ENCODE data around the gene PCDHGC5. TPM values are rescaled to one million over a fixed set of nuclear protein-coding genes. Genes with fewer than 3 reads are reported as not detected.

PCDHGC5 gene
- total and polyA plus RNA-seq, 4 experiments from 2014 or later = not detected

DNA sequence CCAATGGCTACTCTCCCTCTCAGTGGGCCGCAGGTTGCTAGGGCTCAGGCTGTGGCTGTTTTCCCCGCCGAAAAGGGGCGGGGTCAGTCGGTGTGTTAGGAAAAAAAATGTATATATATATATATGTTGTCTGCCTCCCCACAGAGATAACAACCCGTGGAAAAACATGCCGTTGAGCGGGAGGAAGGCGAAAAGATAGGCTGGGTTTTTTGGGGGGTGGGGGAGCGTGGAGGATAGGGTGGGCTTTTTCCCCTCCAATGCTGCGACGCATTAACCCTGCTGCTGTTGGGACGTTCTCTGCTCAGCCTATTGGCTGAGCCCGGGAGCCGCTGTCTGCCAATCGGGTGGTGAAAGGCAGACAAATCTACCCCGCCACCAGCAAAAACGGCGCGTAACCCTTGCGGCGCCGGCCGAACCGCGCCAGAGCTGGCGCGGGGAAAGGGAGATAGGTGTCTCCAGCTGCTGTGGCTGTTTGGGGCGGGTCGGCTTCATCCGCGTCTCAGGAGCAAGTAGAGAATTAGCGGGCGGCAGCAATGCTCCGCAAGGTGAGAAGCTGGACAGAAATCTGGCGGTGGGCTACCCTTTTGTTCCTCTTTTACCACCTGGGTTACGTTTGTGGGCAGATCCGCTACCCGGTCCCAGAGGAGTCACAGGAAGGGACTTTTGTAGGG is 4.1 kb upstream of the PCDHGC5 start, which contains the start of gene PCDHGC4:
TSS of gene PCDHGC4 (plus strand) at position 390 of the 671 bp plus-strand sequence. CDS start at position 534, 144 bp downstream.
- ChIA-PET CTCF (ENCODE audit: partially characterized antibody) (interaction anchor here (1.0 to 1.1 kb wide), 2 partner anchors 9 to 80 kb away, joined by 3 read pairs; partner anchors contain the start of gene PCDHGC3), POLR2A (ENCODE audit: partially characterized antibody) (no interaction called here)
- Histone ChIP-seq H3K27me3 (ENCODE audit: insufficient read depth, low read length) (peaks cover 32% of the 10 kb centered on the region), H3K36me3 (ENCODE audit: insufficient read depth, low read length) (no peaks in the 10 kb centered on the region), H3K4me1 (ENCODE audit: insufficient read depth, low read length) (peaks cover 10% of the 10 kb centered on the region), H3K4me3 (ENCODE audit: low read length in 2 of 2) (no peak within 1 kb of the TSS), H3K9me3 (ENCODE audit: control insufficient read depth in 1 of 2, low read length in 2 of 2) (no peaks in the 10 kb centered on the region), H3K27ac (ENCODE audit: low read depth, low read length) (no peak within 1 kb of the TSS)
- no peak for DNase-seq
- H3K9me3 Mint-ChIP-seq = no peaks in the 10 kb centered on the region
- intact Hi-C loops (cut with micrococcal nuclease) = no loop called here
- no peaks in the 10 kb centered on the region for H3K36me3 Mint-ChIP-seq
- peak within 1 kb of the TSS in 7 of 8 donors; percentile 13 to 73 (median 52) for H3K4me3 Mint-ChIP-seq
- H3K27ac Mint-ChIP-seq = no peak within 1 kb of the TSS
- peaks cover 5 to 14% (median 9%) of the 10 kb centered on the region in 4 donors for H3K4me1 Mint-ChIP-seq
- H3K27me3 Mint-ChIP-seq = peaks cover 64% of the 10 kb centered on the region in 2 donors

DNA sequence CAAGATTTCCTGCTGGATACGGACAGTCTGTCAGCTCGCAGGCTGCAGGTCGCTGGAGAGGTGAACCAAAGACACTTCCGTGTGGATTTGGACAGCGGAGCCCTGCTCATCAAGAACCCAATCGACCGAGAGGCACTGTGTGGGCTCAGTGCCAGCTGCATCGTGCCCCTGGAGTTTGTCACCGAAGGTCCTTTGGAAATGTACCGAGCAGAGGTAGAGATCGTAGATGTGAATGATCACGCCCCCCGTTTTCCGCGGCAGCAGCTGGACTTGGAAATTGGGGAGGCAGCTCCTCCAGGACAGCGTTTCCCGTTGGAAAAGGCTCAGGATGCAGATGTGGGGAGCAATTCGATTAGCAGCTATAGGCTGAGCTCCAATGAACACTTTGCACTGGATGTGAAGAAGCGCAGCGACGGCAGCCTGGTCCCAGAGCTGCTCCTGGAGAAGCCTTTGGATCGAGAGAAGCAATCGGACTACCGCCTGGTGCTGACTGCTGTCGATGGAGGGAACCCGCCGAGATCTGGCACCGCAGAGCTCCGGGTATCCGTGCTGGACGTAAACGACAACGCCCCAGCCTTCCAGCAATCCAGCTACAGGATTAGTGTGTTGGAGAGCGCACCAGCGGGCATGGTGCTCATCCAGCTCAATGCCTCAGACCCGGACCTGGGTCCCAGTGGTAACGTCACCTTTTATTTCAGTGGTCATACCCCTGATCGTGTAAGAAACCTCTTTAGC is 3.4 kb upstream of the PCDHGC5 start:
- Histone ChIP-seq H3K27me3 (ENCODE audit: insufficient read depth, low read length) (peaks cover 32% of the 10 kb centered on the region), H3K27ac (ENCODE audit: low read depth, low read length) (no peak overlapping the region), H3K36me3 (ENCODE audit: insufficient read depth, low read length) (no peaks in the 10 kb centered on the region), H3K4me1 (ENCODE audit: insufficient read depth, low read length) (peaks cover 10% of the 10 kb centered on the region), H3K9me3 (ENCODE audit: control insufficient read depth in 1 of 2, low read length in 2 of 2) (no peaks in the 10 kb centered on the region), H3K4me3 (ENCODE audit: low read length in 2 of 2) (no peak overlapping the region)
- ChIA-PET POLR2A (ENCODE audit: partially characterized antibody) (no interaction called here), CTCF (ENCODE audit: partially characterized antibody) (interaction anchor here (1.0 to 1.1 kb wide), 3 partner anchors 10 to 79 kb away, joined by 3 to 4 read pairs (median 3); partner anchors contain the start of gene PCDHGC3)
- Mint-ChIP-seq H3K36me3 (no peaks in the 10 kb centered on the region), H3K27me3 (peaks cover 69% of the 10 kb centered on the region in 2 donors), H3K27ac (no peak overlapping the region), H3K4me1 (peaks cover 5 to 14% (median 9%) of the 10 kb centered on the region in 4 donors), H3K9me3 (no peaks in the 10 kb centered on the region), H3K4me3 (peak overlapping the region in 6 of 8 donors; percentile 13 to 73 (median 40))
- intact Hi-C loops (cut with micrococcal nuclease) = no loop called here
- no peak for DNase-seq

DNA sequence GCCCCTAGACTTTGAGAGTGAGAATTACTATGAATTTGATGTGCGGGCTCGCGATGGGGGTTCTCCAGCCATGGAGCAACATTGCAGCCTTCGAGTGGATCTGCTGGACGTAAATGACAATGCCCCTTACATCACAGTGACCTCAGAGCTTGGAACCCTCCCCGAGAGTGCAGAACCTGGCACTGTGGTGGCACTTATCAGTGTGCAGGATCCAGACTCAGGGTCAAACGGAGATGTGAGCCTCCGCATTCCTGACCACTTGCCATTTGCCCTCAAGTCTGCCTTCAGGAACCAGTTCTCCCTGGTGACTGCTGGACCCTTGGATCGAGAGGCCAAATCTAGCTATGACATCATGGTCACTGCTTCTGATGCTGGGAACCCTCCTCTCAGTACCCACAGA is 2.8 kb upstream of the PCDHGC5 start:
- peaks cover 36% of the 10 kb centered on the region for H3K27me3 ChIP-seq (ENCODE audit: insufficient read depth, low read length)

DNA sequence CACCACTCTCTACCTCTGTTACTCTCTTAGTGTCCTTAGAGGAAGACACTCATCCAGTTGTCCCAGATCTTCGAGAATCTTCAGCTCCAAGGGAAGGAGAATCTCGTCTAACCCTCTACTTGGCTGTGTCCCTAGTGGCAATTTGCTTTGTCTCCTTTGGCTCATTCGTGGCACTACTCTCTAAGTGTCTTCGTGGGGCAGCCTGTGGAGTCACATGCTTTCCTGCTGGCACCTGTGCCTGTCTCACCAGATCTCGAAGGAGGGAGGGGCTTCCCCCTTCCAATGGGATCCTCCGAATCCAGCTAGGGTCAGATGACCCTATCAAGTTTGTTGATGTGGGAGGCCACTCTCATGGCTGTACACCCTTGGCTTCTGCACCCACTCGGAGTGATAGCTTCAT is 1.8 kb upstream of the PCDHGC5 start:
- ChIA-PET CTCF (ENCODE audit: partially characterized antibody) (interaction anchor here (0.8 kb wide), 1 partner anchor 13 kb away, joined by 4 read pairs; no protein-coding TSS in a partner anchor), POLR2A (ENCODE audit: partially characterized antibody) (no interaction called here)
- Histone ChIP-seq H3K36me3 (ENCODE audit: insufficient read depth, low read length) (no peaks in the 10 kb centered on the region), H3K4me1 (ENCODE audit: insufficient read depth, low read length) (peaks cover 20% of the 10 kb centered on the region), H3K27me3 (ENCODE audit: insufficient read depth, low read length) (peaks cover 41% of the 10 kb centered on the region), H3K9me3 (ENCODE audit: control insufficient read depth in 1 of 2, low read length in 2 of 2) (no peaks in the 10 kb centered on the region), H3K4me3 (ENCODE audit: low read length in 2 of 2) (no peak overlapping the region), H3K27ac (ENCODE audit: low read depth, low read length) (no peak overlapping the region)
- Mint-ChIP-seq H3K9me3 (no peaks in the 10 kb centered on the region), H3K36me3 (no peaks in the 10 kb centered on the region), H3K4me1 (peaks cover 7 to 18% (median 13%) of the 10 kb centered on the region in 4 donors), H3K4me3 (no peak overlapping the region), H3K27ac (no peak overlapping the region), H3K27me3 (peaks cover 74 to 75% of the 10 kb centered on the region in 2 donors)
- intact Hi-C loops (cut with micrococcal nuclease) = no loop called here
- DNase-seq = no peak

More for the DNA sequence above, 2.8 kb upstream of the PCDHGC5 start:
- DNase-seq = no peak
- CTCF ChIA-PET (ENCODE audit: partially characterized antibody) = interaction anchor here (1.1 kb wide), 2 partner anchors 10 to 27 kb away, joined by 3 to 4 read pairs; partner anchors contain the start of gene PCDHGC3
- intact Hi-C loops (cut with micrococcal nuclease) = no loop called here
- POLR2A ChIA-PET (ENCODE audit: partially characterized antibody) = no interaction called here
- Mint-ChIP-seq H3K9me3 (no peaks in the 10 kb centered on the region), H3K27ac (no peak overlapping the region), H3K4me3 (peak overlapping the region in 1 of 8 donors; percentile 27), H3K27me3 (peaks cover 70 to 73% of the 10 kb centered on the region in 2 donors), H3K36me3 (no peaks in the 10 kb centered on the region), H3K4me1 (peaks cover 5 to 14% (median 9%) of the 10 kb centered on the region in 4 donors)
- H3K4me3 ChIP-seq (ENCODE audit: low read length in 2 of 2) = no peak overlapping the region
- H3K9me3 ChIP-seq (ENCODE audit: control insufficient read depth in 1 of 2, low read length in 2 of 2) = no peaks in the 10 kb centered on the region
- no peak overlapping the region for H3K27ac ChIP-seq (ENCODE audit: low read depth, low read length)
- peaks cover 10% of the 10 kb centered on the region for H3K4me1 ChIP-seq (ENCODE audit: insufficient read depth, low read length)
- H3K36me3 ChIP-seq (ENCODE audit: insufficient read depth, low read length) = no peaks in the 10 kb centered on the region

DNA sequence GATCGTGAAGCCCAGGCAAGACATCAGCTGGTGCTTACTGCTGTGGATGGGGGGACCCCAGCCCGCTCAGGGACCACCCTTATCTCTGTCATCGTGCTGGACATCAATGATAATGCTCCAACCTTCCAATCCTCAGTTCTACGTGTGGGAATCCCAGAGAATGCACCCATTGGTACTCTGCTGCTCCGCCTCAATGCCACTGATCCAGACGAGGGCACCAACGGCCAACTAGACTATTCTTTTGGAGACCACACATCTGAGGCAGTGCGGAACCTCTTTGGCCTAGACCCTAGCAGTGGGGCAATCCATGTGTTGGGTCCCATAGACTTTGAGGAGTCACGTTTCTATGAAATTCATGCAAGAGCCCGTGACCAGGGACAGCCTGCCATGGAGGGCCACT is 960 bp downstream of the PCDHGC5 start:
- H3K27me3 ChIP-seq (ENCODE audit: insufficient read depth, low read length) = peaks cover 52% of the 10 kb centered on the region
- ChIA-PET POLR2A (ENCODE audit: partially characterized antibody) (no interaction called here), CTCF (ENCODE audit: partially characterized antibody) (interaction anchor here (1.7 kb wide), 1 partner anchor 68 kb away, joined by 3 read pairs; no protein-coding TSS in a partner anchor)

DNA sequence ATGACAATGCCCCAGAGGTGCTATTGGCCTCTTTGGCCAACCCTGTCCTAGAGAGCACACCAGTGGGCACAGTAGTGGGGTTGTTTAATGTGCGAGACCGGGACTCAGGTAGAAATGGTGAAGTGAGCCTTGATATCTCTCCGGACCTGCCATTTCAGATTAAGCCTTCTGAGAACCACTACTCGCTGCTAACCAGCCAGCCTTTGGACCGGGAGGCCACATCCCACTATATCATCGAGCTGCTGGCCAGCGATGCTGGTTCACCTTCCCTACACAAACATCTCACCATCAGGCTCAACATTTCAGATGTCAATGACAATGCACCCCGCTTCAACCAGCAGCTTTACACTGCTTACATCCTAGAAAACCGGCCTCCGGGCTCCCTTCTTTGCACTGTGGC is 1.4 kb downstream of the PCDHGC5 start:
- Mint-ChIP-seq H3K4me1 (peaks cover 5 to 16% (median 9%) of the 10 kb centered on the region in 4 donors), H3K27ac (no peak overlapping the region), H3K9me3 (no peaks in the 10 kb centered on the region), H3K36me3 (no peaks in the 10 kb centered on the region), H3K27me3 (peaks cover 66 to 70% of the 10 kb centered on the region in 2 donors), H3K4me3 (peak overlapping the region in 2 of 8 donors; percentile 23 to 78)
- ChIA-PET CTCF (ENCODE audit: partially characterized antibody) (interaction anchor here (1.7 kb wide), 1 partner anchor 68 kb away, joined by 3 read pairs; no protein-coding TSS in a partner anchor), POLR2A (ENCODE audit: partially characterized antibody) (no interaction called here)
- Histone ChIP-seq H3K27ac (ENCODE audit: low read depth, low read length) (no peak overlapping the region), H3K27me3 (ENCODE audit: insufficient read depth, low read length) (peaks cover 47% of the 10 kb centered on the region), H3K9me3 (ENCODE audit: control insufficient read depth in 1 of 2, low read length in 2 of 2) (no peaks in the 10 kb centered on the region), H3K36me3 (ENCODE audit: insufficient read depth, low read length) (no peaks in the 10 kb centered on the region), H3K4me3 (ENCODE audit: low read length in 2 of 2) (no peak overlapping the region), H3K4me1 (ENCODE audit: insufficient read depth, low read length) (peaks cover 22% of the 10 kb centered on the region)
- DNase-seq = no peak
- intact Hi-C loops (cut with micrococcal nuclease) = no loop called here

More for the DNA sequence above, 960 bp downstream of the PCDHGC5 start:
- intact Hi-C loops (cut with micrococcal nuclease) = no loop called here
- no peak overlapping the region for H3K27ac ChIP-seq (ENCODE audit: low read depth, low read length)
- H3K9me3 ChIP-seq (ENCODE audit: control insufficient read depth in 1 of 2, low read length in 2 of 2) = no peaks in the 10 kb centered on the region
- H3K4me3 Mint-ChIP-seq = peak overlapping the region in 1 of 8 donors; percentile 23
- peaks cover 26% of the 10 kb centered on the region for H3K4me1 ChIP-seq (ENCODE audit: insufficient read depth, low read length)
- no peaks in the 10 kb centered on the region for H3K9me3 Mint-ChIP-seq
- H3K27ac Mint-ChIP-seq = no peak overlapping the region
- peaks cover 5 to 18% (median 13%) of the 10 kb centered on the region in 4 donors for H3K4me1 Mint-ChIP-seq
- H3K36me3 ChIP-seq (ENCODE audit: insufficient read depth, low read length) = no peaks in the 10 kb centered on the region
- no peak overlapping the region for H3K4me3 ChIP-seq (ENCODE audit: low read length in 2 of 2)
- DNase-seq = no peak
- peaks cover 70% of the 10 kb centered on the region in 2 donors for H3K27me3 Mint-ChIP-seq
- H3K36me3 Mint-ChIP-seq = no peaks in the 10 kb centered on the region

DNA sequence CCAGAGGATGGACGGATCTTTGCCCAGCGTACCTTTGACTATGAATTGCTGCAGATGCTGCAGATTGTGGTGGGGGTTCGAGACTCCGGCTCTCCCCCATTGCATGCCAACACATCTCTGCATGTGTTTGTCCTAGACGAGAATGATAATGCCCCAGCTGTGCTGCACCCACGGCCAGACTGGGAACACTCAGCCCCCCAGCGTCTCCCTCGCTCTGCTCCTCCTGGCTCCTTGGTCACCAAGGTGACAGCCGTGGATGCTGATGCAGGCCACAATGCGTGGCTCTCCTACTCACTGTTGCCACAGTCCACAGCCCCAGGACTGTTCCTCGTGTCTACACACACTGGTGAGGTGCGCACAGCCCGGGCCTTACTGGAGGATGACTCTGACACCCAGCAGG is 1.9 kb downstream of the PCDHGC5 start:
- Histone ChIP-seq H3K36me3 (ENCODE audit: insufficient read depth, low read length) (no peaks in the 10 kb centered on the region), H3K4me3 (ENCODE audit: low read length in 2 of 2) (no peak overlapping the region), H3K27me3 (ENCODE audit: insufficient read depth, low read length) (peaks cover 42% of the 10 kb centered on the region), H3K4me1 (ENCODE audit: insufficient read depth, low read length) (peaks cover 19% of the 10 kb centered on the region), H3K9me3 (ENCODE audit: control insufficient read depth in 1 of 2, low read length in 2 of 2) (no peaks in the 10 kb centered on the region), H3K27ac (ENCODE audit: low read depth, low read length) (no peak overlapping the region)
- Mint-ChIP-seq H3K9me3 (no peaks in the 10 kb centered on the region), H3K27ac (no peak overlapping the region), H3K27me3 (peaks cover 68 to 73% of the 10 kb centered on the region in 2 donors), H3K36me3 (no peaks in the 10 kb centered on the region), H3K4me1 (peaks cover 8 to 19% (median 14%) of the 10 kb centered on the region in 4 donors), H3K4me3 (peak overlapping the region in 5 of 8 donors; percentile 42 to 78 (median 64))
- no peak for DNase-seq
- ChIA-PET POLR2A (ENCODE audit: partially characterized antibody) (no interaction called here), CTCF (ENCODE audit: partially characterized antibody) (no interaction called here)
- intact Hi-C loops (cut with micrococcal nuclease) = no loop called here
